CD14-positive monocyte (primary cell): Measurements from ENCODE around the gene ACACA. TPM values are rescaled to one million over a fixed set of nuclear protein-coding genes. Genes with fewer than 3 reads are reported as not detected.

Experiments used
- DNase-seq, 3 donors: peaks; one replicate each; pipeline ENCODE4 v3.0.0-alpha.2; 2011 to 2022
- H2AFZ ChIP-seq: 2 replicates; pipeline ENCODE4 v1.6.0; 2012; ENCODE audit warnings: mild to moderate bottlenecking, low read depth, low read length, inconsistent platforms; ENCODE audit not compliant: insufficient read depth, poor library complexity, severe bottlenecking
- H3K27ac ChIP-seq, 2 donors: 1 replicate in 1 of 2; 2 replicates in 1 of 2; pipeline ENCODE4 v1.5.1; 2012 to 2013; ENCODE audit warnings: low read length in 2 of 2, control low read depth in 1 of 2, inconsistent platforms in 1 of 2, low read depth in 1 of 2, mild to moderate bottlenecking in 1 of 2
- H3K27me3 ChIP-seq, 2 donors: one replicate each; pipeline versions ENCODE4 v1.6.0 to v1.6.1; 2011 to 2013; ENCODE audit warnings: low read length in 2 of 2; ENCODE audit not compliant: control insufficient read depth in 2 of 2, insufficient read depth in 2 of 2
- H3K36me3 ChIP-seq, 2 donors: replicated peaks in 1 of 2; 1 replicate in 1 of 2; 2 replicates in 1 of 2; pipeline versions ENCODE4 v1.5.1 to v1.6.1; 2012 to 2013; ENCODE audit warnings: low read length in 2 of 2, control low read depth in 1 of 2, inconsistent platforms in 1 of 2, mild to moderate bottlenecking in 1 of 2; ENCODE audit not compliant: insufficient read depth in 2 of 2, control insufficient read depth in 1 of 2
- H3K4me1 ChIP-seq, 2 donors: 1 replicate in 1 of 2; 2 replicates in 1 of 2; pipeline versions ENCODE4 v1.5.1 to v1.6.1; 2012 to 2013; ENCODE audit warnings: low read length in 2 of 2, control low read depth in 1 of 2, inconsistent platforms in 1 of 2, mild to moderate bottlenecking in 1 of 2, moderate library complexity in 1 of 2; ENCODE audit not compliant: insufficient read depth in 2 of 2, control insufficient read depth in 1 of 2
- H3K4me2 ChIP-seq: replicated peaks from 2 replicates; pipeline ENCODE3; 2012; ENCODE audit warnings: low read length, moderate library complexity, mild to moderate bottlenecking; ENCODE audit not compliant: poor library complexity, severe bottlenecking; ENCODE audit errors: extremely low read depth
- H3K4me3 ChIP-seq, 3 experiments: fragments of 200-600 bp in 1 of 3; sonication (generic) in 1 of 3; replicated peaks in 1 of 3; 1 replicate in 2 of 3; 2 replicates in 1 of 3; pipeline ENCODE4 v1.5.1; 2011 to 2013; ENCODE audit warnings: low read length in 3 of 3, mild to moderate bottlenecking in 3 of 3, control low read depth in 2 of 3, low read depth in 2 of 3, inconsistent platforms in 1 of 3, moderate library complexity in 1 of 3
- H3K79me2 ChIP-seq: 2 replicates; pipeline ENCODE4 v1.6.0; 2012; ENCODE audit warnings: mild to moderate bottlenecking, control low read depth, inconsistent platforms, low read length, moderate library complexity; ENCODE audit not compliant: insufficient read depth
- H3K9ac ChIP-seq: 2 replicates; pipeline ENCODE4 v1.6.0; 2017; ENCODE audit warnings: low read length, mild to moderate bottlenecking; ENCODE audit not compliant: insufficient read depth, poor library complexity, severe bottlenecking
- H3K9me3 ChIP-seq, 2 donors: replicated peaks in 1 of 2; 1 replicate in 1 of 2; 2 replicates in 1 of 2; pipeline versions ENCODE4 v1.5.1 to v1.6.1; 2012 to 2013; ENCODE audit warnings: low read length in 2 of 2, control low read depth in 1 of 2; ENCODE audit not compliant: control insufficient read depth in 1 of 2, insufficient read depth in 1 of 2
- H4K20me1 ChIP-seq: 2 replicates; pipeline ENCODE4 v1.6.0; 2012; ENCODE audit warnings: mild to moderate bottlenecking, low read length, control low read depth, moderate library complexity; ENCODE audit not compliant: insufficient read depth
- H3K27ac Mint-ChIP-seq, 7 donors: one replicate each; pipeline ENCODE4 v1.8.0; 2020; ENCODE audit warnings: mild to moderate bottlenecking in 7 of 7, mixed read lengths in 7 of 7, moderate library complexity in 6 of 7, inconsistent platforms in 2 of 7
- H3K27me3 Mint-ChIP-seq, 3 donors: one replicate each; pipeline ENCODE4 v1.8.0; 2021 to 2022; ENCODE audit warnings: low read depth in 3 of 3, mild to moderate bottlenecking in 3 of 3, mixed read lengths in 3 of 3, moderate library complexity in 3 of 3, inconsistent platforms in 1 of 3
- H3K36me3 Mint-ChIP-seq, 2 donors: one replicate each; pipeline ENCODE4 v1.8.0; 2020; ENCODE audit warnings: mixed read lengths in 2 of 2, inconsistent platforms in 1 of 2, mild to moderate bottlenecking in 1 of 2
- H3K4me1 Mint-ChIP-seq: one replicate; pipeline ENCODE4 v1.8.0; 2020; ENCODE audit warnings: mild to moderate bottlenecking, mixed read lengths
- H3K4me3 Mint-ChIP-seq, 2 donors: one replicate each; pipeline ENCODE4 v1.8.0; 2020; ENCODE audit warnings: mild to moderate bottlenecking in 2 of 2, mixed read lengths in 2 of 2, moderate library complexity in 1 of 2
- H3K9me3 Mint-ChIP-seq, 7 donors: one replicate each; pipeline ENCODE4 v1.8.0; 2020 to 2022; ENCODE audit warnings: mixed read lengths in 7 of 7, mild to moderate bottlenecking in 6 of 7, moderate library complexity in 6 of 7, inconsistent platforms in 2 of 7
- CTCF ChIP-seq: fragments of 200-600 bp; IDR thresholded peaks from one replicate; pipeline ENCODE4 v1.8.0; 2022; ENCODE audit warnings: antibody characterized with exemption, mild to moderate bottlenecking
- WGBS: methylation state at CpG from one replicate; pipeline ENCODE4 v1.1.5; 2013; ENCODE audit warnings: missing lambda C conversion rate; ENCODE audit not compliant: insufficient coverage; 5-methylcytosine and 5-hydroxymethylcytosine counted together
- intact Hi-C, 2 donors: fragments of 100-400 bp; cut with micrococcal nuclease; formaldehyde crosslinking; loops; one replicate each; pipeline versions ENCODE4 v1.15.0 to v1.15.1; 2023
- polyA plus RNA-seq, 3 donors: library from polyadenylated mRNA; depleted of rRNA in 1 of 3; unstranded in 2 of 3; stranded (reverse) in 1 of 3; fragments of 300-500 nt in 2 of 3; fragments of >200 nt in 1 of 3; fragmentation: Illumina TruSeq in 2 of 3; gene quantifications; 1 replicate in 2 of 3; 2 replicates in 1 of 3; pipeline ENCODE4 v1.2.3, GENCODE V29; 2012 to 2021

Gene ACACA
- polyA plus RNA-seq, 3 donors: 3.5 to 4.6 (median 3.8) TPM

- intact Hi-C loops: no loop called here
- Histone ChIP-seq H2AFZ (no peak overlapping the region), H4K20me1 (peaks cover 3% of the 10 kb centered on the region), H3K4me1 (no peaks in the 10 kb centered on the region), H3K27ac (no peak overlapping the region), H3K4me2 (no peak overlapping the region), H3K27me3 (no peaks in the 10 kb centered on the region), H3K36me3 (peaks cover 15 to 32% of the 10 kb centered on the region in 2 donors), H3K79me2 (no peaks in the 10 kb centered on the region), H3K9me3 (no peaks in the 10 kb centered on the region), H3K4me3 (no peak overlapping the region), H3K9ac (no peak overlapping the region)
- H3K27ac Mint-ChIP-seq: no peak overlapping the region
- no peak overlapping the region for H3K4me3 Mint-ChIP-seq
- DNase-seq: no peak
- TF ChIP-seq CTCF: no peak
- H3K27me3 Mint-ChIP-seq: peaks cover 2 to 10% (median 6%) of the 10 kb centered on the region in 3 donors
- peaks cover 0 to 2% (median 0%) of the 10 kb centered on the region in 7 donors for H3K9me3 Mint-ChIP-seq
- H3K4me1 Mint-ChIP-seq: no peaks in the 10 kb centered on the region
- H3K36me3 Mint-ChIP-seq: peaks cover 33 to 36% of the 10 kb centered on the region in 2 donors
- WGBS: 100% methylated on average over 1 of the region's 3 CpGs
Measured at GRCh38 chr17:37059493-37059892, 347.1 kb downstream of the ACACA start.

- peaks cover 24 to 50% of the 10 kb centered on the region in 2 donors for H3K36me3 ChIP-seq
- H3K9ac ChIP-seq: no peak overlapping the region
- peaks cover 0 to 2% (median 0%) of the 10 kb centered on the region in 7 donors for H3K9me3 Mint-ChIP-seq
- H3K4me3 Mint-ChIP-seq: no peak overlapping the region
- no peaks in the 10 kb centered on the region for H3K27me3 Mint-ChIP-seq
- no peak overlapping the region for H3K4me2 ChIP-seq
- no peak for TF ChIP-seq CTCF
- H3K36me3 Mint-ChIP-seq: peaks cover 45 to 61% of the 10 kb centered on the region in 2 donors
- no peaks in the 10 kb centered on the region for H3K4me1 Mint-ChIP-seq
- intact Hi-C loops: no loop called here
- H3K27ac Mint-ChIP-seq: no peak overlapping the region
- H3K27me3 ChIP-seq: no peaks in the 10 kb centered on the region
- no peak for DNase-seq
- no peak overlapping the region for H3K27ac ChIP-seq
- WGBS: 99% methylated on average over 11 of the region's 18 CpGs
- H2AFZ ChIP-seq: no peak overlapping the region
- no peaks in the 10 kb centered on the region for H3K9me3 ChIP-seq
- H3K4me3 ChIP-seq: no peak overlapping the region
- H3K79me2 ChIP-seq: no peaks in the 10 kb centered on the region
- peaks cover 7% of the 10 kb centered on the region for H4K20me1 ChIP-seq
- no peaks in the 10 kb centered on the region for H3K4me1 ChIP-seq
Measured at GRCh38 chr17:37056622-37057021, 350.0 kb downstream of the ACACA start.
